Measurements from ENCODE around the gene KRTAP12-2. TPM values are rescaled to one million over a fixed set of nuclear protein-coding genes. Genes with fewer than 3 reads are reported as not detected.

KRTAP12-2 gene
- not detected in 2 replicates for total RNA-seq

- intact Hi-C loops (cut with micrococcal nuclease), result no loop called here
Measured at GRCh38 chr21:44666401-44667320, at the start of gene KRTAP12-2. Gene KRTAP12-2 (minus strand): TSS chr21:44666927. CDS start chr21:44666886, 41 bp downstream.

DNA sequence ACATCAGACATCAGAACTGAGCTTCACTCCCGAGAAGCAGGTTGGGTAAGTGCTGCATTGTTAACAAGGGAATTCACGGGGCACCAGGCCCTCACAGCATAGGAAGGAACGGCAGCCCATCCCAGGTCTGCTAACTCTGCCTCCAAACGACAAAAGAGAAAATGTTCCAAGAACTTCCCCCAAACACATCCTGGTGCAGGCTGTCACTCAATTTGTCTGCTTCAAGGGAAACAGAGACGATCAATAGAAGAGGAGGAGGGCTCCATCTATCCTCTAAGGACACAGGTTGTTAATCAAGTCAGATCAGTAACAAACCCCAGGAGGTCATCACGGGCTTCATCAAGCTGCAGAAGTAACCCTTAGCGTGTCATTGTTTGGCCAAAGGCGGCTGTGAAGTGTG lies 48.2 kb upstream of the KRTAP12-2 start:
- intact Hi-C loops (cut with micrococcal nuclease), result no loop called here

GRCh38 chr21:44713846-44714245 lies 47.1 kb upstream of the KRTAP12-2 start:
- intact Hi-C loops (cut with micrococcal nuclease), result no loop called here

- intact Hi-C loops (cut with micrococcal nuclease), result no loop called here
Measured at GRCh38 chr21:44713130-44713529, 46.4 kb upstream of the KRTAP12-2 start.

GRCh38 chr21:44712203-44713028 lies 45.7 kb upstream of the KRTAP12-2 start:
- intact Hi-C loops (cut with micrococcal nuclease), result no loop called here

DNA sequence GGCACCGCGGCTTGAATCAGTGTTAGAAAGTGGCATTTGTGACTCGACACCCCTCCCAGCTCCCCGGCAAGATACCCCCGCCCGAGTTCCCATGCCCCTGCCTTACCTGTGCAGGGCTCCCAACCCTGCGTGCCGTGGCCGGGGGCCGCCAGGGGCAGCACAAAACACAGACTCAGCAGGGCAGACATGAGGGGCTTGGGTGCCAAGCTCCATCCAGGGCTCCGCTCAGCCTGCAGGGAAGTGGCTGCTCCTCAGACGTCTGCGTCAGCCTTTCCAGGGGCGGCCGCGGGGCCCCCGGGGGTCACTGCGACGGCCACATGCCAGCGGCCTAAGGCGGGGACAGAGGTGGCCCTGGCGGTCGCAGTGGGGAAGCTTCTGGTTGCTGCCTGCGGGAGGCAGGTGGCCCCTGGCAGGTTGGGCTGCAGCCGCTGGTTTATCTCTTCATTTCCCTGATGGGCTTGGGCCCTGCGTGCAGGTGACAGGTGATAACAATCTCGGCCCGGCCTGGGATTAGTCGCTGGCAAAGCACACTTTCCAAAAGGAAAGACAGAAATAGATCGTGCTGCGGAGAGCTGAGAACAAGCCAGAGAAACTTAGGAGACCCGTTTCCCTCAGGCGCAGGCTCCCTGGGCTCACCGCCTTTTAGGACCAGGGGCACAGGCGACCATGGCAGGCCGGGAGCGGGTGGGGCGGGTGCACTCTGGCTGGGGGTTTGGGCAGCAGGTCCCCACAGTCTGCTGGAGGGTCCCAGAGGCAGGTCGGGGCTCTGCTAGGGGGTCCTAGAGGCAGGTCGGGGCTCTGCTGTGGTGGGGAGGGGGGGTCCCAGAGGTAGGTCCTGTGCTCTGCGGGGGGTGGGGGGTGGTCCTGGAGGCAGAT lies 44.8 kb upstream of the KRTAP12-2 start, which contains the start of gene TSPEAR:
Gene TSPEAR, minus strand, starts transcription at position 246 of the 876 bp plus-strand sequence. Its CDS starts 58 bp downstream, at position 188.
- intact Hi-C loops (cut with micrococcal nuclease), result no loop called here

DNA sequence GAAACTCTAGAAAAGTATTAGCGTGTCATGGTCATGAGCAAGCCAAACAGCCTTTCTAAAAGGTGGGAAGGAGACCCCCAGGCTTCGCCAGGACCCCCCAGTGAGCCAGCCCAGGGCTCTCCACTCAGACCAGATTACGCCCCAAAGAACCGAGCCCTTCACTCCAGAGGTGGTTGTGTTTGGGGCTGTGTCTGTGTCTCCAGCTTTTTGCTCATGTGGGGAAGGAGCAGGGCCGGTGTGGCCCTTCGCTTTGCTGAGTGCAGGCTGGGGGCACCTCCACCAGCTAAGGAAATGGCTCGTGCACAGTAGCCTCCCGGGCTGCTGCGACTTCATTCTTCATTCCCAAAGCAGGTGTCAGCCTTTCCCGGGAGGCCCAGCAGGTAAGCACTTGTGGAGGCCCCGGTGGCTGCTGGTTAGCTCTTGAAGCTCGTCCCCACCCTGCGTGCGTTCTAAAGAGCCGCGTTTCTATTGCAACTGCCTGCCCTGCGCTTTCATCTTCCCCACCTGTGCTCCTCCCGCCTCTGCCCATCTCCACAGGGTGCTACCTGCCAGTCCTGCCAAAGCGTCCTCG lies 44.1 kb upstream of the KRTAP12-2 start:
- intact Hi-C loops (cut with micrococcal nuclease), result no loop called here

GRCh38 chr21:44710294-44710665 lies 43.6 kb upstream of the KRTAP12-2 start:
- intact Hi-C loops (cut with micrococcal nuclease), result no loop called here

- intact Hi-C loops (cut with micrococcal nuclease), result no loop called here
Measured at GRCh38 chr21:44709426-44710293, 42.9 kb upstream of the KRTAP12-2 start.

- intact Hi-C loops (cut with micrococcal nuclease), result no loop called here
Measured at GRCh38 chr21:44708866-44709425, 42.2 kb upstream of the KRTAP12-2 start.

GRCh38 chr21:44708213-44708865 lies 41.6 kb upstream of the KRTAP12-2 start:
- intact Hi-C loops (cut with micrococcal nuclease), result no loop called here

DNA sequence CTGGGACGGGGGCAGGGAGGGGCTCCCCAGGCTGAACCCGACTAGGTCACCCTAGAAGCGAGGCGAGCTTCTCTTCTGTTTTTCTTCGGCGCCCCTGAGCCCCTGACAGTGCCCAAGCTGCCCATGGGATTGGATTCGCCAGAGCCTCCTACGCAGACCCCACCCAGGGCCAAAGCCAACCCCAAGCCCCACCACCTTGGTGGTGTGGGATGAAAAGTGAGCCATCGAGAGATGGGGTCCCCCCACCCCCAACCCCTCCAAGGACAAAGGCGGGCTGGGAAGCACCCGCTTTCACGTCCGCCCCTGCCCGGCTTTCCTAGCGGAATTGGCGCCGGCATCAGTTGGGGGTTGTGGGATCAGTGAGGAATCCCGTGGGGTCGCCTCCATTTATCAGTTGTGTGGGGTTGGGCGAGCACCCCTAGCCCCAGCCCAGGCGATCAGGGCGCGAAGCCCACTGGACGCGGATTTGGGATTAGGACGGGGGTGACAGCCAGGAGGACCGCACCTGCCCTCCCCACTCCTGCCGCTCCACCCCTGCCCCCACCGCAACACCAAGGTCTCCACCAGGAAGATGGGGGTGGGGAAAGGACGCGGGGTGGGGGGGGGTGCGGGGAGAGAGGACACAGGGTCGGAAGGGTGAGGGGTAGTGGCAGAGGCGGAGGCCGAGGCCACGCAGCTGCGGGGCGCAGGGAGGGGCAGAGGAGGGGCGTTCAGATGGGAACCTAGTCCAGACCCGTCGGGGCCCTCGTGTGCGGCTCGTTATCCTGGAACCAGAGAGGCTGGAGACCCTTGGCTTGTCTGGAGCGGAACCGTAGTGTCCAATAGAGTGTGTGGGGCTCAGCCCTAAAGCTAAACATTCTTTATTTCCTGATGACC lies 40.2 kb upstream of the KRTAP12-2 start:
- intact Hi-C loops (cut with micrococcal nuclease), result no loop called here

DNA sequence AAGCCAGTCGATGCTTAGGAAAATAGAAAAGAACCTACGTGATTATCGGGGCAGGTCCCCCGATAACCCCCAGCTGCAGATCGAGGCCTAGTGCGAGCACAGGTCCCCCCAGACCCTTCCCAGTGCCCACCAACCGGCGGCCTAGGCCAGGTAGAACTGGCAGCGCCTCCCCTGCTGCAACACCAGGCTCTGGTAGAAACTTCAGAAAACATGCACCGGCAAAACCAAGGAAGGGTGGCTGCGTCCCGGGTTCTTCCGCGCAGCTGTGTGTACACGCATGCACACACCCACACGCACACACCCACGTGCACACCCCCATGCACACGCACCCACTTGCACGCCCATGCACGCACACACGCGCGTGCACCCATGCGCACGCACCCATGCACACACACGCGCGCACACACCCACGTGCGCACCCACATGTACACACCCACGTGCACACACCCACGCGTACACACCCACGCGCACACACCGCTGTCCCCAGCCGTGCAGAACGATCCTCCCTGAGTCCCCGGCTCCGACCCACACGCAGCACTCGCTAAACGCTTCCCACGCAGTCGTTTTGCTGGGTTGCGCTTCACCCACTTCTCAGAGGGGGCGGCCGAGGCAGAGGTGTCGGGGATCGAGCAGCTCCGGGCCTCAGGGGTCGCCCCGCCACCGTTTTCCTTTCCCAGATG lies 39.4 kb upstream of the KRTAP12-2 start:
- intact Hi-C loops (cut with micrococcal nuclease), result no loop called here

GRCh38 chr21:44704636-44705001 lies 37.9 kb upstream of the KRTAP12-2 start:
- intact Hi-C loops (cut with micrococcal nuclease), result no loop called here

DNA sequence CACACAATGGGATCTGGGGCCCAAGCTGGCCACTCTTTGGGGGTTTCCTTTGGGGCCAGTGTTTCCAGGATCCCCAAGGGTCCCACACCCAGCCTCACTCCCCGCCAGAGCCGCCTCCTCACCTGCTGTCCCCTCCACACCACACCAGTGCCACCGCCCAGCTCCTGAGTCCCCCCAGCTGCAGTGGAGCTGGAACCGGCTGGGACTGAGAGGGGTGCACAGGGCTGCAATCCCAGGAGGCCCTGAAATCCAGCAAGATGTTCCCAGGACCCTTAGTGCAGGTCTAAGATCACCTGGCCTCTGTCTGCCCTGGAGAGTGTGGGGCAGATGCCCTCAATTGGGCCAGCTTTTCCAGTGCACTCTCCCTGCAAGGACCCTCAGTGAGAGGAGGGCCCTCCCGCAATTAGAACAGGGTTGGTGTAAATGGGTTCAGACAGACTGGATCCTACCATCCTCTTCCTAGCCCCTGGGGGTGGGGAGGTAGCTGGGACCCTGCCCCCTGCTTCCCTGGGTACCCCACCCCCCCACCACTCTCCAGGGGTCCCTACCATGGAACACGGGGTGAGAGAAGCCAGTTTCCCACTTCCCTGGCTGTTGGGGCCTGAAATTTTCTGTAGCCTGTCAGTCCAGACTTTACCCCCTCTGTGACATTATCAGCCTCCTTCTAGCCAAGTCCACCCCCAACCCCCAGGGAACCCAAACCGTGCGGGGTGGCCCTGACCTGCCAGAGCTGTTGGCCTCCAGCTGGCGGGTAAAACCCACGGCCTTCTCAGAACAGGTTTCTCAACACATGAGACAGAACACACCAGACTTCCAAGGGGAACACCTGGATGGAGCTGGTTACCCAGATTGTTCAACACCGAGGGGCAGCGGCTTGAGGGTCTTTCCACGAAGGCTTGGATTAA lies 37.3 kb upstream of the KRTAP12-2 start:
- intact Hi-C loops (cut with micrococcal nuclease), result no loop called here

DNA sequence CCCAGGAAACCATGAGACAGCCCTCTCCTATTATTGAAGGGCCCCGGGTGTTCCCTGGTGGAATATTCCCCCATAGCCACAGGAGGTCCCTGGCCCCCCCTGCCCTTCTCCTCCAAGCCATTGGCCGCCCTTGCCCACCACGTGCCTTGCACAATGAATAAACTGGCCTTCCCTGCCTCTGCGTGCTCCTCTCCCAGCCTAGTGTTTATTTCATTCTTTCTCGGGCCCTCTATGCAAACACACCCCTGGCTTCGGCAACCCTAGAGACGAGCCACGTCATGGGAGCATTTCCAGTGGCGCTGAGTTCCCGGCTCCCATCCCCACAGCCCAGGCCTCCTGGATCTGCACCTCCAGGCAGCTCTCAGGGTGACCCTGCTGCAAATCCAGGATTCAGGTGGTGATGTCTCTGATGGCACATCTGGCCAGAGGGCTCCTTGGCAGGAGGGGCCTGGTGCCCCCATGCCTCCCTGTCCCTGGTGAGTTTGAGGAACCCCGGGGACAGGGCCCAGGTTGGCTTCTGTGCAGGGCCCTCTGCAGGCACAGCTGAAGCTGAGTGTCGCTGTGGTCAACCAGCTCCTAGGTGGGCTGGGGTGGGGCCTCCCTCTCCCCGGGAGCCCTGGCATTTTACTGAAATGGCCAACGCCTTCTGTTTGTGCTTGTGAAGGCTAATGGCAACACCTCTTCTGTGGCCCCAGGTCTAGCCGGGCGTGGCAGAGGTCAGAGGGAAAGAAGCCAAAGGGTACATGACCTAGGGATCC lies 36.4 kb upstream of the KRTAP12-2 start:
- intact Hi-C loops (cut with micrococcal nuclease), result no loop called here
